ELR (cell line): ENCODE measurements around the gene CHD2.

ENCODE experiments used
- DNase-seq: peaks from one replicate; pipeline ENCODE4 v3.0.0-alpha.2; 2015; ENCODE audit warnings: low read depth

CHD2 gene

DNA sequence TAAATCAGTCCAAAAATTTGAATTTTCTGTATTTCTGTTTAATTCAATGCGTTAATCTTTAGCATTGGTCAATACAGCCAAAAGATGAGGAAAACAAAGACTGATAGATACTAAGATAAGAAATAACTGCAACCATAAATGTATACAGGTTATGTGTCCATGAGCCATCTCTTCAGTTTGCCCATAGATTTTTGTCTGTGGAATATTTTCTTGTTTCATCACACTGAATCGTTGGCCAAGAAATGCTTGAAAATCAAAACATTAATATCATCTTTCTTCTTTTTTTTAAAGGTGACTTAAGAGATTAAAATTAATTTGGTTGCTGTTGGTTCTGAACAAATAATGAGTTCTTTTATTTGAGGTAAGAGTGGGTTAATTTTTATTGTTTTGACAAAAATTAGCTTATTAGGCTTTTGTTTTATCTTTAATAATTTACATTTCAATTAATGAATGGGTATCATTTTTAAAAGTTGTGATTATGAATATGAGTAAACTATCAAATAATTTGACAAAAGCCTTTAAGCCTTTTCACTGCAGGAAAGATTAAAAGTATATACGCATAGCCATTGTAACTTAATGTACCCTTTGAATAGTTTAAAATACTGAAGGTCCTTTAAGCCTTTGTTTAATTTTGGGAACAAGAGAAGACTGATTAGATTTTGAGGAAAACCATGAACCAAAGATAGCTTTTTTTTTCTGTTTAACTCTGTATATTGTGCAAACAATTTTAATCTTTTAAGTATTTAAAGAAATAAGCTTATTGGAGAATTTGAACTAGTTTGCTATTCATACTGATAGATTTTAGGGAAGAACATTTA is 14.7 kb upstream of the CHD2 start:
- DNase-seq: no peak

DNA sequence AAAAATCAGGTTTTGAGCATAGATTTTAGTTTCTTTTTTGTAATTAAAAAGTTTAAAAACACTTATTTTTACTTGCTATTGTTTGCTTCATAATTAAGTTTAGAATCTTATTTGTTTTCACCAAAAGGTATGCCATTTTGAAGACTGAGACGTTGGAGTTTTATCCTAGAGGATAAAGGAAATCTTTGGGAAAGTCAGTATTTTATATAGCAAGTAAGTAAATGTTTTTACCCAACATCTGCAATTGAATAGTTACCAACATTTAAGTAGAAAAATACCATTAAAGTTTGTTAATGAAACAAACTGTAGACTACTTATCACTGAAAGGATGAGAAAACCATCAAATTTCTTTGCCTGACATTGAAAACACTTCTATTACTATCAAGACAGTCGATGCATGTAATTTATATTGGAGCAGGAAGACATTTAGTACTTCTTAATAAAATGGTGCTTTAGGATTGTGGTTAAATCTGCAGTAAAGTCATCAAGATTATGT is 14.0 kb upstream of the CHD2 start:
- DNase-seq: no peak

DNA sequence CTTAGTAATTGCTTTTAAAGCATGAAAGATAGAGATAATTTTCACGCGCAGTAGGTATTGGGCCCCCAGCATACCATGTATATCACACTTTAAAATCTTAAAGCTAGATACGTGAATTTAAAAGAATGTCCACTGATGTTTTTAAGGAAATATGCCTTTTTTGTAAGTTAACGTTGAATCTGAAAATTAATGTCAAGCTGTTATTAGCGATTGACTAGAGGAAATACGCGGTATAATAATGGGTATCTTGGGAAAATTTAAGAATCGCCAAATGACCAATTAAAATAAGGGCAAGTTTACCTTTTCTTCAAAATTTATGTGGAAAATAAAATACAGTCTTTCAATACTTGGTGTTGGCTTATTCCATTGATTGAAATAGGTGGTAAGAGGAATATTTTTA is 13.3 kb upstream of the CHD2 start:
- no peak for DNase-seq

DNA sequence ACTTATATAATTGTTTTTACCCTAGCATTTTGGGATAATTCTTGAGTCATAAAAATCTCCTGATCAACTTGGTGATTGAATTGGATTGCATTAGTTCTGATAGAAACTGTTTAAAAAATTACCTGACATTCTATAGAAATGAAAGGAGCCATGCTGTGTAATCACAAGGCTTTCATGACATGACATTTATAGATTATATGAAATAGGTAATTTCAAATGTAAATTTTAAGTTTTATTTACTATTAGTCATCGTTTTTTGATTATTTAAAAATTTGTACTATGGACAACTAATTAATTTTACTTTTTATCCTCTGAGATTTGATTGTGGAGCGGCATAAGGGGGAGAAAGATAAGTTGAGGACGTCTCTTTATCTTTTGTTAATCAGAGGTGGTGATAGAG is 12.3 kb upstream of the CHD2 start:
- no peak for DNase-seq

DNA sequence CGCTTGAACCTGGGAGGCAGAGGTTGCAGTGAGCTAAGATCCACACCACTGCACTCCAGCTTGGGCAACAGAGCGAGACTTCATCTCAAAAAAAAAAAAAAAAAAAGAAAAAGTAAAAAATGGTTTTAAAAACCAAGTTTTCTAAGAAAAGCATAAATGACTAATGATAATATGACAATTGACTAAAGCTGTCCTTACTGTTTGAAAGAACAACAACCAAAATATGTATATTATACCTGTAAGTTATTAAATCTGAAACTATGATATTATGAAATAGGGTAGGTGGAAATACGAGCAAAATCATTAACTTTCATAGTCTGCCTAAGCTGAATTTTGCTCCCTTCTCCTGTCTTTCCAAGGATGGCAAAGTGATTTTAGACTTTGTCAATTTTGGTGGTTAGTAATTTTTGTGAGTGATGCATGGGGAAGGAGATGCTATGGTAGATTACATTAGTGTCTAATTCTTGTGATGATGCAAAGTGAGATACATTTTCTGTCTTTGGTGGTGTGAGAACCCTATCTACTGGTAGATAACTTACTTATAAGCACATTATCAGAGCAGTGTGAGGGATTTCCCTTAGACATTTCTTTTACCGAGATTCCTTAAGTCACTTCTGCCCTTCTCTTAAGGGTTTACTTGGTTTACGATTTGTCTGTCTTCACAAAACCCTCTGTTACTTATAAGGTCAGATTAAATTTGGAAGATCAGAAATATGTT is 10.6 kb upstream of the CHD2 start:
- no peak for DNase-seq

DNA sequence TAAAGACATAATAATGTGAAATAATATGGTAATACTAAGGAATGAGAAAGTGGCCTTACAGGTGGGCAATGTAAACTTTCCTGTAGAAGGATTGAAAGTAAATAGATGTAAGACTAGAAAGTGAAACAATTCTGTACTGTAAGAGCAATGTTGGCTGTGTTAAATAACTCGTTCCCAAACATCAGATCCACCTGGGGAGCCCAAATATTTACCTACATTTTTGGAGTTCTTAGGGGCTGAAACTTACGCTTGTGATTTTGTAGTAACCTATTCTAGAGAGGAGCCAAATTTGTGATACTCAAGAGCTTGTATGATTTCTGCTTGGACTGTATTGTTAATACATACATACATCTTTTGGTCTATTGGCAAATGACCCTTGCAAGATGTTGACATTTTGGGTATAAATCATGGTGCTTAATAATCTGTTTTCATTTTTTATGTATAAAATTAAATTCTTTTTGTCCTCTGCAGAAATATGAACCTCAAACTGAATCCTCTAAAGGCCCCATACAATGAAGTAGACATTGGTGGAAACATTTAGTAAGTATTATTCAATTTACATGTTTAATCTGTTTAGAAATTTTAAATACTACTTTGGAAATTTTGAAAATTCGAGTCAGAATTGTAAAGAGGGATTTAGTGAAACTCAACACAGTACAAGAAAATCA is 8.5 kb upstream of the CHD2 start:
- no peak for DNase-seq

DNA sequence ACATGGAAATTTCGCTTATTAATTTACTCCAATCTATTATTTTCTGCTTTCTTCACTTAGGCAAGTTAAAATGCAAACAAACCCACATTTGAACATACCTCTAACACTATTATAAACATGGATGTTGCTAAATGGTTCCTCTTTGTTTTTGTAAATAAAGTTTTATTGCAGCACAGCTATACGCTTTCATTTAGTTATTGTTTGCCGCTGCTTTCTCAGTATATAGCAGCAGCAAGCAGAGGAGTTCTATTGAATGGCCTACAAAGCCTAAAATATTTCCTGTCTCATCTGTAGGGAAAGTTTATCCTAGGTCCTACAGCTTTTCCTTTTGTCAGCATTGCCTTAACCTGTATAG is 7.9 kb upstream of the CHD2 start:
- DNase-seq: no peak

DNA sequence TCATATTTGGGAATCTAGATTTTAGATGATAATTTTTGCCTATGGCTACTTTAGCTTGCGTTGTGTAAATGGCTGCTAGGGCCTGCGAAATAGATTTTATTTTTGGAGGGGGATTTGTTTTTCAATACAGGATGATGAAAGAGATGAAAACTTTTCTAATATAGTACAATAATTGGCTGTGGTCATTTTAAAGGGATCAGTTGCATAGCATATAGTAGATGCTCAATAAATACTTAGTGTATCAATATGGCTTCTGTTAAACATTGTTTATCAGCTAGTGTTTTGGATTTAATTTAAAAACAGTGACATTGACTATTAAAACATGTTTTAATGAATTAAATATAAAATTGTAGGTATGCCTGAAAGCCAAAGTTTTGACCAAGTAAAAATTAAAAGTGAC is 6.9 kb upstream of the CHD2 start:
- DNase-seq: no peak

DNA sequence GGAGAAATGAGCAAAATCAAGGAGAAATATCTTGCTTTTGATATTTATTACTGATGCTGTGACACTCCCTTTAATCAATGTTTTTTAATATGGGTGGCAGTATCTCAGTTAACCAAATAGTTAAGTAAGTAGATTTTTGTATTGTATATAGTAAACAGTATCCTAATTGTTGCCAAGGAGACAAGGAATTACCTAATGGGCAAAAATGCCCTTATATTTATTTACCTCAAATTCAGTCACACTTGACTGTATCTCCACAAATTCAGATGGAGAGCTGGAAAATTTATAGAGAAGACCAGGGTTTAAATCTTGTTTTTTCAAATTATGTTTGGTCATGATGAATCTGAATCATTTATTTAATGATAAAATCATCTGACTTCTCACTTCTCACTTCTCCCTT is 3.6 kb upstream of the CHD2 start:
- DNase-seq: no peak

DNA sequence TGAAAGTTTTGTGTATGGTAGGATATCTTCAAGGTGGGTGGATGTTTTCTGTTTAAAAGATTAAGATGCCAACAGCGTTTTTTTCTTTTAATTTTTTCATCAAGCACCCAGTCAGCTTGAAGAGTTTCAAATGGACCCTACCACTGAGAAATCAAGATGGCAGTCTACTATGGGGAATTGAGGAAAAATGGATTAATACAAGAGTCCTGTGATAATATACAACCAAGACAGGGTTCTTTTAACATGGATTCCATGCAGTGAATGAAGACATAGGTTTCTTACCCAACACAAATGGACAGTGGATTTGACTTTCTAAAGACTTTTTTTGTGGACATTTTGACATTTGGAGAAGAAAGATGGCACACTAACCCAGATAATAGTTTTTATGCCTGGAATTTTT is 2.5 kb upstream of the CHD2 start:
- DNase-seq: no peak

DNA sequence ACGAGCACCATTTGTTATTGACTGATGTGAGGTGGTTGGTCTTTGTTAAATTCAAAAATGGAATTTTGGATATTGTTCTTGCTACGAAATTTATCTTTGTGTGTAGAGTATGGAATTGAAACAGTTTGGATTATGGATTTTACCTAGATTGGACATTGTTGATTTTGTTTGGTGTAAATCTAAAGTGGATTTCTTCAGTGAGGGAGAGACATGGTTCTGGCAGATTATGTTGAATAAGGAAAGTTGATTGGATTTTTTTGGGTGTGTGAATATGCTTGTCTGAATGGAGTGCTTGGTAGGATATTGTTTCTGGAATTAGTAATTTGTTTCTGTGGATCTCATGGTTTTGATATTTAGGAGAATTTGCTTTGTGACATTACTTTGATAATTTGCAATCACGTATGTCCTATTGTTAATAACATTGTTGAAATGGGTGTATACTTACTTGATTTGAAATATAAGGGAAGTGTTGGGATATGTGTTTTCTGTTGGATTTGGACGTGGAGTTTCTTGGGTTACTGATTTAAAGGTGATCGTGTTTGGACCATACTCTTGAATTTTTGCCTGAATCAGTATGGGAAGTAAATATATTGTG is 1.0 kb upstream of the CHD2 start:
- no peak for DNase-seq

DNA sequence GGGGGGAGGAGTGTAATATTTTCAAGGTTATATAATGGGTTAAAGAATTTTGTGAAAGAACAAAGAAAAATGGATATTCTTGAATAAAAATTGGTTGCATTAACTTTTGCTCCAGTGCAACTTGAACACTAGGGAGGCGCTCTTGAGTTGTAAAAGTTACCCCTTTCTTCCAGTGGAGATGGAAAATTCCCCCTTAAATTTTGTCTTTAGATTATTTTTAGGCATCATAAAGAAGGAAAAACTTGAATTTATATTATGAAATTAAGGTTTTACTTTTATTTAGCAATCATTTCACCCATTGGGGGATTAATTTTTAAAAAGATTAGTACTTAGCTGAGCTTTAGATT is 550 bp upstream of the CHD2 start:
- no peak for DNase-seq

DNA sequence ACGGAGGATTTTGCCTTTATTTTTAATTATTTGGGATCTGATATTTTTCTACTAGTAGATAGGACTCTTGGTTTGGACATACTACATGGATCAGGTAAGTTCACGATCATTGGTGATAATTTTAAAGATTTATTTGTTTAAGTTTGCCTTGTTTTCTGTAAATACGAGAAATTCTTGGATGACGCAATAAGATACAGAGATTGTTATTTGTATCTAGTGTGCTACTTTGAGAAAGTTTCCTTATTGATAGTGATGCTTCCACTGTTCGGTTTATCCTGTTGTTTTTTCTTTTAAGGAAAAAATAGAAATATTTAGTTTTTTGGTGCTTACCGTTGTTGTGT is 577 bp downstream of the CHD2 start:
- no peak for DNase-seq

DNA sequence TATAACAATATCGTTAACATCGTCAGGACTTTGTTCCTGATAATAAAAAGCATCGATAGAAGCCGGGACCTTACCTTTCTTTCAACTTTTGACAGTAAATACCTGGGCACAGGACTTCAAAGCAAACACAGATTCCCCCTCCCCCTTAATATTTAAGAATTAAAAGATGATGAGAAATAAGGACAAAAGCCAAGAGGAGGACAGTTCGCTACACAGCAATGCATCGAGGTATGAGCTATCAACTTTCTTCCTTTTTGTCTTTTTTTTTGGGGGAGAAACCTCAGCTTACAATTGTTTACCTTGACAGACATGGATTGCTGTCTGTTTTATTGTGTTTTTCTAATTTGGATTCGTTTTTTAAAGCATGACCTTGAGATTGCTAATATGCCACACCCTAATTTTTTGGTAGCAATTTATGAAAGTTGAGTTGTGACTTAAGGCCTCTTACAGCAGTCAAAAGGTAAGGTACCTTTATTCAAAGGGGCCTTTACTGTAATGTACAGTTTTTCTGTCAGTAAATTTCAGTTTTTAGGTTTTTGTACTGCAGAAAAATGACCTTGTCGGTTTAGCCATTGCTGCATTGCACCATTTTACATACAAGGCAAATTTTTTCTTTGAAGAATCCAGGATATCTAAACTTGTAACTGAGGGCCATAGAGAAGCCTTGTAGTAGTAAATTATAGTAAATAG is 1.1 kb downstream of the CHD2 start:
- DNase-seq: peak; percentile 32

DNA sequence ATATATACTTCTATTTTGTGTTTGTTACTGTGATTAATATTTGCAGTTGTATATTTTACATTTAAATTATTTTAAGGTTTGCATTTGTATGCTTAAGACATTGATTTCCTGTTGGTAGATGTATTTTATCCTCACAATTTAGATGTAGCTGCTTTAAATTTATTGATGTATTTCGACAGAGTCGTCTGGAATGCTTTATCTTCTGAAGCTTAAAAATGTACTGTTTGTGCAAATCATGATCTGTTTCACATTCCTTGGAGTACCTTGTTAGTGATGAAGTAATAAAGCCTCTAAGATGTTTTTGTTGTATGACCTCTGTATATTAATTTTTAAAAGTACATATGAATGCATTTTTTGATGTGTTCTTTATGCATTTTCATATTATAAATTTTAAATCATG is 1.9 kb downstream of the CHD2 start:
- DNase-seq: no peak

DNA sequence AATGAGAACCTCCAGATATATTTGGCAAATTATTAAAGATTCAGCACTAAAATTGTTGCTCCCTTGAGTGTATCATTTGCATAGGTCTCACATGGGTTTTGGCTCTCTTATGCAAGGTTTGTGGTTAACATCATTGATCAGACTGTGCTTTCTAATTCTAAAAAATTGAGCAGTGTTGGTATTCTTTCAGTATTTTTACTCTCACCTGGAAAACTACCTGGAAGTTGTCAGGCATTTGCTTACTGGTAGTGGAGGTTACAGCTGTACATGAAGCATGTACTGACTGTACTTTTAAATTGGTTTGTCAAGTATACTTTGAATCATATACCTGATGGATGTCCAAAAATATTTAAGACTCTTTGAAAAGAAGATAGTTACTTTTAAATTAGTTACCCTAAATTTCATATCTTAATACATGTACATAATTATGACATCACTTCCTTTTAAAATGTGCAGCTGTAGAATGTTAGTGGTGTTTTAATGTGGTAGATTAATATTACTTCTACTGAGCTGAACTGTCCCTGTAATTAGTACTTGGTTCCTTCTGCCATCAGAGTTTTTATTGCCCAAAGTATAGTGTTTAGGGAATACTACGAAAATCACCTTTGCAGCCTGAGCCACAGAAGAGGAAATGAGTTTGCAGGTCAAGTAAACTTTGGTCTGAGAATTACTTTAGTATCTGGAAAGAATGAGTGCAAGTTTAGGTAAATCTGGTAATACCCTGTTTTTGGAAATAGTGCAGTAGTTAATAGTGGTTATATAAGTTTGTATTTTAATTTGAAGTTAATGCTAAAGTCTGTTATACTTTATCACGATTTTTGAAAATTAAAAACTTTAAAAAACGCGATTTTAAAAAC is 2.8 kb downstream of the CHD2 start:
- peak; percentile 39 for DNase-seq

DNA sequence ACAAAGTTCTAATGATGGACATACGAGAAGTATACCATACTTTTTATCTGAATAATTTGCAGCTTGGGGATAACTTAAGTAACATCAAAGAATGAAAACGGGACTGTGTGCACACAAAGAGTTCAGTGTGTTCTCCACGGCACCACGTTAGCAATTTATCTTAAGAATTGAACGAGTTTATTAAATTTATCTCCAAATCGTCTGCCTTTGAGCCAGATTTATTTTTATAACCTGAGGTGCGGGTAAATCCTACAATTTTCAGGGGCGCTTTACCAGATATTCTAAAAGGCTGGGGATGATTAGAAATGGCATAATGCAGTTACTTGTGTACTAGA is 3.5 kb downstream of the CHD2 start:
- no peak for DNase-seq

DNA sequence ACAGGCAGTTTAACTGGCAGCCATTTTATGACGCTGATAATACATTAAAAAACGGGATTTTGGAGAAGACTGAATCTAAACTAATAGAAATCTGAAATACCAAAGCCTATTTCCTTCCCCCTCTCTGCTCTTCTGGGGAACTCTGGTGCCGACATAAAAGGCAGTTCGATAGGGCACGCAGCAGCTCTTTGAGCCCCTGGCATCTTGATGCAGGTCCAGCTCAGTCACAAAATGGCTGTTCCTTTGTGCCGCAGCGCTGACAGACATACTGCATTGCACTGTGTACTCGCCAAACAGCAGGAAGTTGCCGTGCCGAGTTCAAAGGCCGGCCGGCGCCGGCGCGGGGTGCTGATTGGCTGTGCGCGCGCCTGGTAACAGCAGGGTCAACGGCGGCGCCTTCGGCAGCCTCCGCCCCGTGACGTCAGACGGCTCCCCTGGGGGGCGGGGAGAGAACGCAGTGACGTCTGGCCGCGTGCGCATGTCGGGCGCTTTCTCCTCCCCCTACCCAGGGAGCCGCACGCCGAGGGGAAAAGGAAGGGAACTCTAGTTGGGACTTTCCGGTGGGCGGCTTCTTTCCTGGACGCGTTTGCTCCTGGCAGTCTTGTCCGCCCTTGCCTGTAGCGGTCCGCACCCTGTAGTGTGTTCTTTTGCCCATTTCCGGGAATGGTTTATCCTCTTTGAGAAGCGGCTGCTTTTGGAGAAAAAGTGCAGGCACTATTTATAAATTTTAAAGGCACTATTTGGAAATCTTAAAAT is 4.0 kb downstream of the CHD2 start:
- peak; percentile 98 for DNase-seq

DNA sequence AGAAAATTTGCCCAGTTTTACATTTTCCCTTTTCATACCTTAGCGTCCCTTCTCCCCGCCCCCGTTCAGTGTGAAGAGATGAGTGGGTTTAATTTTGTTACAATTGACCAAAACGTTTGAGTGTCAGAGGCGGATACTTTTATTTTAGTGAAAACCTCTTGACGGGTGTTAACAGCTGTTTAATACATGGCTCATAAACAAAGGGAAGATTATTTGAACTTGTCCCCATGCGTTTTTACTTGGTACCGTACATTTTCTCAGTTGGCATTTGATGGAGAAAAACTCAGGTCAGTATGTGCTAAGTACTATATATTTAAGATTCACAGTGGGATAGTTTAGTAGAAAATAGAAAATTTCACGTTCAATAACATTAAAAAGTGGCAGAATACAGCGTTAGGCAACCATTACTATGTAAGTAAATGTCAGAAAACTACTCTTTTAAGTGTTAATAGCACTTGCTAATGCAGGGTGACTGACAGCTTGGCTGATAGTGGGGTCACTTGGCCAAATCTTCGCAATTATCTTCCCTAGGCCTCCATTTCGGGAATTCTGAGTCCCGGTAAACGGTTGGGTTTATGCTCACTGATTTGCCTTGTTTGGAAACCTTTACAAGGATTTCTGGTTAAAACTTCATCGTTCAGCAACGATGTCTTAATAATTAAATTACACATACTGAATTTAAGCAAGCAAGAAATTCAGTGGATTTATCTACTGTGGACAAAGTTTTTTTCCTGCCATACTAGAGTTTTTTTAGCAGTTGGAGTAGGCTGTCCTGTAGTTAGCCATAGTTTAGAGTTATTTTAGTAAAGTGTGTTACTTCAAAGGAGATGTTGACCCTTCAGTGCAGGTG is 4.8 kb downstream of the CHD2 start:
- no peak for DNase-seq

DNA sequence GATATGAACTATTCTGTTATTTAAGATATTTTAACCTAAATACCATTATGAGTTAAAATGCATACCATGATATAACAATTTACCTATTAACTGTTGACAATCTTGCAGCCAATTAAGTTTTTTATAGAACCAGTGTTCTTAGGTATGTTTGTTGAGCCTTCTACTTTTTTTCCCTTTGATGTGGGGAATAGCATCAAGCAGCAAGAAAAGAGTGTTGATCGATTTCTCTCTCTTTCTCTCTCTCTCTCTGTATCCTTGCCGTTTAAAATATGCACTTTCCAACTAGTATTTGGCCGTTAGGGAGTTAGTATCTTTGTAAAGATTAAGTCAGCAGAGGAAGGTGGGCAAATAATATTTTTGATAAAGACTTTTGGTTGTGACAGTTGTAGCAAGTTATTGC is 5.9 kb downstream of the CHD2 start:
- DNase-seq: no peak
